HUES64 (cell line): ENCODE measurements around the gene POC1A. TPM values are rescaled to one million over a fixed set of nuclear protein-coding genes. Genes with fewer than 3 reads are reported as not detected.

Experiments
- H3K27ac ChIP-seq: 2 replicates; pipeline ENCODE4 v1.7.0; 2013; ENCODE audit warnings: low read depth, low read length, inconsistent platforms
- H3K27me3 ChIP-seq: 2 replicates; pipeline ENCODE4 v1.6.1; 2013; ENCODE audit warnings: mild to moderate bottlenecking, low read length; ENCODE audit not compliant: insufficient read depth
- H3K36me3 ChIP-seq: 2 replicates; pipeline ENCODE4 v1.6.1; 2013; ENCODE audit warnings: mild to moderate bottlenecking, low read length; ENCODE audit not compliant: insufficient read depth
- H3K4me1 ChIP-seq: 2 replicates; pipeline ENCODE4 v1.6.1; 2013; ENCODE audit warnings: mild to moderate bottlenecking, low read length, moderate library complexity; ENCODE audit not compliant: insufficient read depth
- H3K4me3 ChIP-seq: 2 replicates; pipeline ENCODE4 v1.5.1; 2013; ENCODE audit warnings: mild to moderate bottlenecking, low read length, moderate library complexity
- H3K9ac ChIP-seq: 2 replicates; pipeline ENCODE4 v1.6.1; 2013; ENCODE audit warnings: mild to moderate bottlenecking, low read depth, low read length
- H3K9me3 ChIP-seq: 2 replicates; pipeline ENCODE4 v1.6.1; 2013; ENCODE audit warnings: low read depth, low read length; ENCODE audit not compliant: insufficient read depth
- whole genome bisulfite sequencing: fragments of 150-250, 120-280 bp; methylation state at CpG from one replicate; pipeline ENCODE4 v1.1.7; 2013; ENCODE audit warnings: missing lambda C conversion rate; 5-methylcytosine and 5-hydroxymethylcytosine counted together
- polyA plus RNA-seq, 2 experiments: library from polyadenylated mRNA; stranded (reverse); fragments of 50-300 nt; gene quantifications; one replicate each; pipeline ENCODE4 v1.2.3, GENCODE V29; 2013

The POC1A gene
- 24.0 TPM for polyA plus RNA-seq (2013, experiment 1 of 2)
- 22.6 TPM for polyA plus RNA-seq (2013, experiment 2 of 2)

- peak within 1 kb of the TSS; percentile 41 for H3K27ac ChIP-seq
- H3K27me3 ChIP-seq: no peaks in the 10 kb centered on the region
- no peaks in the 10 kb centered on the region for H3K4me1 ChIP-seq
- H3K4me3 ChIP-seq: peak within 1 kb of the TSS; percentile 79
- peaks cover 11% of the 10 kb centered on the region for H3K36me3 ChIP-seq
- H3K9ac ChIP-seq: peak within 1 kb of the TSS; percentile 74
- no peaks in the 10 kb centered on the region for H3K9me3 ChIP-seq
- WGBS: 1% methylated on average over 83 of the region's 83 CpGs
Observed at GRCh38 chr3:52154135-52155094, at the start of gene POC1A. Gene POC1A (minus strand): TSS chr3:52154423. CDS start chr3:52154372, 51 bp downstream.

DNA sequence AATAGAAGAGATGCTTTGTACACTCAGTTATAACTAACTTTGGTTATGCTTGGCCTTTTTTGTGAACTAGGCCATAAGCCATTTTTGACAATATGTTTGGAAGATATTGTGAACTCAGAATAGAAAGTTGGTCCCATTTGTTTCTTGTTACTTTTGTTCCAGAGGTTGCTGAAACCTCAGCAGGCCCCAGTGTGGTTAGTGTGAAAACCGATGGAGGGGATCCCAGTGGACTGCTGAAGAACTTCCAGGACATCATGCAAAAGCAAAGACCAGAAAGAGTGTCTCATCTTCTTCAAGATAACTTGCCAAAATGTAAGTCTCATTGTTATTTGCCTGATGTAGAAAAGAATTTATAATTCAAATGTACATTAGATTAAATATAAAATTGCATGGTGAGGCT is 49.5 kb upstream of the POC1A start:
- no peaks in the 10 kb centered on the region for H3K27me3 ChIP-seq
- H3K9ac ChIP-seq: no peak overlapping the region
- H3K9me3 ChIP-seq: no peaks in the 10 kb centered on the region
- no peaks in the 10 kb centered on the region for H3K4me1 ChIP-seq
- H3K36me3 ChIP-seq: peaks cover 92% of the 10 kb centered on the region
- WGBS: 88% methylated on average over 1 of the region's 1 CpG
- no peak overlapping the region for H3K4me3 ChIP-seq
- no peak overlapping the region for H3K27ac ChIP-seq

- WGBS: 97% methylated on average over 4 of the region's 4 CpGs
Observed at GRCh38 chr3:52202384-52203077, 48.3 kb upstream of the POC1A start.

GRCh38 chr3:52200981-52201679 is 46.9 kb upstream of the POC1A start:
- Histone ChIP-seq H3K4me3 (no peak overlapping the region), H3K36me3 (peaks cover 69% of the 10 kb centered on the region), H3K9ac (no peak overlapping the region), H3K27me3 (no peaks in the 10 kb centered on the region), H3K27ac (no peak overlapping the region), H3K9me3 (no peaks in the 10 kb centered on the region), H3K4me1 (peaks cover 6% of the 10 kb centered on the region; the same call in 1 of the 2 replicates)
- WGBS: 97% methylated on average over 5 of the region's 5 CpGs

More at GRCh38 chr3:52202384-52203077, 48.3 kb upstream of the POC1A start:
- no peaks in the 10 kb centered on the region for H3K27me3 ChIP-seq
- H3K27ac ChIP-seq: no peak overlapping the region
- H3K9ac ChIP-seq: no peak overlapping the region
- H3K4me3 ChIP-seq: no peak overlapping the region
- peaks cover 2% of the 10 kb centered on the region; the same call in 1 of the 2 replicates for H3K4me1 ChIP-seq
- no peaks in the 10 kb centered on the region for H3K9me3 ChIP-seq
- peaks cover 80% of the 10 kb centered on the region for H3K36me3 ChIP-seq

- no peaks in the 10 kb centered on the region for H3K27me3 ChIP-seq
- no peak overlapping the region for H3K27ac ChIP-seq
- H3K9me3 ChIP-seq: no peaks in the 10 kb centered on the region
- peaks cover 6% of the 10 kb centered on the region; the same call in 1 of the 2 replicates for H3K4me1 ChIP-seq
- H3K9ac ChIP-seq: peak overlapping the region; percentile 76
- 63% methylated on average over 14 of the region's 14 CpGs for WGBS
- peaks cover 47% of the 10 kb centered on the region for H3K36me3 ChIP-seq
- H3K4me3 ChIP-seq: peak overlapping the region; percentile 85
Observed at GRCh38 chr3:52198643-52199608, 44.7 kb upstream of the POC1A start.

DNA sequence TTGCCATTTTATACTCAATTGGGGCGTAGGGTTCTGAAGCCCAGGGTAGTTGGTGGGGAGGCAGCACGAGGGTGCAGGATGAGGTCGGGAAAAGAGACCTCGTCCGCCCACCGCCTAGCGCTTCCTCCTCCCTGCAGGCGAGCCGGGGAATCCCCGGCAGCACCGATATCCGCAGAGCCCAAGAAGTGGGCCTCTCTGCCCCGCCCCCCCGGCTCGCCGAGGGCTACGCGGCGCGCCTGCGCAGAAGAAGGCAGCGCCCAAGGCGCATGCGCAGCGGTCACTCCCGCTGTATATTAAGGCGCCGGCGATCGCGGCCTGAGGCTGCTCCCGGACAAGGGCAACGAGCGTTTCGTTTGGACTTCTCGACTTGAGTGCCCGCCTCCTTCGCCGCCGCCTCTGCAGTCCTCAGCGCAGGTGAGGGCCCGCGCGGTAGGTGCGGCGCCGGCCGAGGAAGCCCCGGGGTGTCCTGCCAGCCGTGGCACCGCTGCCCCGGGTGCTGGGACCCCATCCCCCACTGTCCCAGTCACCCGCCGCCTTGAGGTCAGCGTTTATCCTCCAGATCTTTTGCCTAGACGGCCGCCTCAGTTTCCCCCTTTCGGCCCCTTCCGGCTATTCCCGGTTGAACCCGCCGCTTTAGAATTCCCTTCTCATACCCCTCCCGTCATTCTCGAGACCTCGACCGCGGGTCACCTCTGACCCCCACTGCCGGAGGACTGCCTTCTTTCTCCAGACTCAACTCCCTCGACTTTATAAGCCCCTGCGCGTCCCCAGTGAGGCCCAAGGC is 43.8 kb upstream of the POC1A start, which contains the start of gene ALAS1:
ALAS1 (plus strand) TSS at position 319 of the 784 bp plus-strand sequence. CDS start 1,082 bp downstream, outside the sequence.
- Histone ChIP-seq H3K4me3 (peak within 1 kb of the TSS; percentile 85), H3K4me1 (peaks cover 6% of the 10 kb centered on the region; the same call in 1 of the 2 replicates), H3K9ac (peak within 1 kb of the TSS; percentile 76), H3K27ac (peak within 1 kb of the TSS; percentile 61), H3K27me3 (no peaks in the 10 kb centered on the region), H3K9me3 (no peaks in the 10 kb centered on the region), H3K36me3 (peaks cover 38% of the 10 kb centered on the region)
- 1% methylated on average over 71 of the region's 71 CpGs for WGBS

DNA sequence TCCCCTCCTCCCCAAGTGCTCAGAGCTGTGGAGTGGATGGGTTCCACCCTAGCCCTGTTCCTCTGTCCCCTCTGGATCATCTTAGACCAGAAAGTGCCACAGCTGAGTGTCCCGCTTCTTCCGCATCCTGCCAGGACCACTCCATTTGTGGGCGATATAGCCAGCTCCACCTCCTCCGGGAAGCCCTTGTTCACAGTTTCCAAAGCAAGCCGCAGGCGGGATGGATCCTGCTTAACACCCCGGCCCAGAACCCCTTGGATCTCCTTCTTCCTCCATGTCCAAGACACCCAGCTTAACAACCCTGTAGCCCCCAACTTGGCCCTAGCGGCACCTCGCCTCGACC is 43.2 kb upstream of the POC1A start:
- 60% methylated on average over 10 of the region's 10 CpGs for WGBS
- Histone ChIP-seq H3K36me3 (peaks cover 32% of the 10 kb centered on the region), H3K27ac (peak overlapping the region; percentile 45), H3K9ac (peak overlapping the region; percentile 17), H3K9me3 (no peaks in the 10 kb centered on the region), H3K4me1 (peaks cover 6% of the 10 kb centered on the region; the same call in 1 of the 2 replicates), H3K27me3 (no peaks in the 10 kb centered on the region), H3K4me3 (peak overlapping the region; percentile 85)

DNA sequence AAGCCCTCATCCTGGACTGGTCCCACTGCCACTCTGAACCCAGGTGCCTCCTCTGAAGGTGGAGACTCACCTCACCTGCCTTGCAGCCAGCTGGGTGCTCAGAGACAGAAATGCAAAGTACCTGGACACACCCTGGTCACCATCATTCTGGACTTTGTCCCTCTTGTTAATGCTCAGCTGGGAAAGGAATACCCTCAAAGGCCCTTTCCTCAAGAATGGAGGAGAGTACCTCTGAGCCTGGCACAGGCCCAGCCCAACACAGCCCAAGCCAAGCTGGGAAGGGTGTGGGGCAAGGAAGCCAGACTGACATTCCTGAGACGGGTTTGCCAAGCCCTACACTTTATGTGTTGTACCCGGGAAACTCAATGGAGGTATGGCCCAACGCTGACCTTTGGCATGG is 42.8 kb upstream of the POC1A start:
- no peak overlapping the region for H3K4me3 ChIP-seq

DNA sequence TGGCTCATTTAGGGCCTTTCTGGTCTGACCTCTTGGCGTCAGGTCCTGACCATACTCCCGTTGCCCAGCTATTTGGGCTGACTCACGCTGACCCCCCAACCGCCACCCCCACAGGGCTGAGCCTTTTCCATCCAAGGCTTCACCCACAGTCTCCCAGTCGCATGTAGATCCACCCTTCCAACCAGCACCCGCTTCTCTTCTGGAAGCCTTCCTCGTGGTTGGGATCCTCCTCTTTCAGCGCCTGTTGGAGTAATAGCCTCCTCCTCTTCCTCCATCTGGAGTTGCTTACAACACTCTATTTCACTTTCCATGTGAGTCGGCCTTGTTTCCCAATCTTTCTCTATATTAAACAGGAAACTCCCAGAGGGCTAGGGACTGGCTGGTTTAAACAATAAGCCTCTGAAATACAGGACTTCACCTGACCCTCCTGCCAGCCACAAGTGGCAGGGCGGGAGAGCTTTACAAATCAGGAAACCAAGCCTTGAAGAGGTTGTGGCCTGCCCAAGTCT is 41.7 kb upstream of the POC1A start:
- Histone ChIP-seq H3K27me3 (no peaks in the 10 kb centered on the region), H3K4me1 (peaks cover 6% of the 10 kb centered on the region; the same call in 1 of the 2 replicates), H3K4me3 (no peak overlapping the region), H3K9ac (no peak overlapping the region), H3K27ac (no peak overlapping the region), H3K9me3 (no peaks in the 10 kb centered on the region), H3K36me3 (peaks cover 17% of the 10 kb centered on the region)
- 89% methylated on average over 10 of the region's 10 CpGs for WGBS

More for the DNA sequence above, 42.8 kb upstream of the POC1A start:
- peaks cover 6% of the 10 kb centered on the region; the same call in 1 of the 2 replicates for H3K4me1 ChIP-seq
- no peak overlapping the region for H3K27ac ChIP-seq
- 93% methylated on average over 3 of the region's 3 CpGs for WGBS
- peaks cover 28% of the 10 kb centered on the region for H3K36me3 ChIP-seq
- H3K9ac ChIP-seq: no peak overlapping the region
- H3K27me3 ChIP-seq: no peaks in the 10 kb centered on the region
- H3K9me3 ChIP-seq: no peaks in the 10 kb centered on the region
